GM19351 (cell line): Measurements from ENCODE around the gene OR56A5.
A peak's percentile ranks its signal among the peaks of the same experiment; 100 is the strongest.

Experiments
- ATAC-seq: cut with Tn5 transposase; IDR thresholded peaks from one replicate; pipeline ENCODE4 v1.9.1; 2021; ENCODE audit warnings: mild to moderate bottlenecking, moderate library complexity; ENCODE audit not compliant: unreplicated experiment

OR56A5 gene

GRCh38 chr11:5937868-5938602 is 30.3 kb downstream of the OR56A5 start:
- ATAC-seq: no peak

GRCh38 chr11:5933116-5933515 is 35.2 kb downstream of the OR56A5 start:
- no peak for ATAC-seq

- ATAC-seq: no peak
These were observed 35.6 kb downstream of the OR56A5 start for GRCh38 chr11:5932671-5933070.

GRCh38 chr11:5931061-5931460 is 37.2 kb downstream of the OR56A5 start:
- ATAC-seq: no peak

GRCh38 chr11:5930614-5931013 is 37.7 kb downstream of the OR56A5 start:
- no peak for ATAC-seq

- no peak for ATAC-seq
These were observed 38.5 kb downstream of the OR56A5 start for GRCh38 chr11:5929571-5930368.

GRCh38 chr11:5928811-5929210 is 39.5 kb downstream of the OR56A5 start:
- no peak for ATAC-seq

GRCh38 chr11:5928271-5928670 is 40.0 kb downstream of the OR56A5 start:
- ATAC-seq: no peak

GRCh38 chr11:5923794-5924193 is 44.5 kb downstream of the OR56A5 start:
- no peak for ATAC-seq

- ATAC-seq: peak; percentile 17
These were observed 44.9 kb downstream of the OR56A5 start for GRCh38 chr11:5923427-5923776.

- peak; percentile 89 for ATAC-seq
These were observed 45.4 kb downstream of the OR56A5 start for GRCh38 chr11:5922749-5923426.
